K562 (cell line): ENCODE measurements around the gene RNF207.

Experiments used
- BRD4 ChIP-seq: fragments of 200-600 bp; sonication (generic); IDR thresholded peaks from 2 replicates; pipeline ENCODE4 v1.6.1; 2017; ENCODE audit warnings: inconsistent platforms
- CREM ChIP-seq: IDR thresholded peaks from 2 replicates; pipeline ENCODE4 v1.6.1; 2014; ENCODE audit warnings: antibody characterized with exemption, low read depth
- ETV6 ChIP-seq, 3 experiments: fragments of 150-350 bp in 1 of 3; sonication (generic) in 1 of 3; formaldehyde crosslinking in 1 of 3; IDR thresholded peaks; 2 replicates each; pipeline versions ENCODE4 v1.6.1 to v1.8.0; 2014 to 2022; ENCODE audit warnings: borderline replicate concordance in 2 of 3, low read depth in 2 of 3, antibody characterized with exemption in 1 of 3, low read length in 1 of 3, mild to moderate bottlenecking in 1 of 3, missing genetic modification reagents in 1 of 3
- KAT8 ChIP-seq: fragments of 450-650 bp; IDR thresholded peaks from 2 replicates; pipeline ENCODE4 v1.6.1; 2016; ENCODE audit warnings: low read depth, mild to moderate bottlenecking
- NCOR1 ChIP-seq: fragments of 450-650 bp; IDR thresholded peaks from 2 replicates; pipeline ENCODE4 v1.6.1; 2016; ENCODE audit warnings: mild to moderate bottlenecking, moderate library complexity
- SMARCC2 ChIP-seq: fragments of 450-650 bp; IDR thresholded peaks from 2 replicates; pipeline ENCODE4 v1.6.1; 2017; ENCODE audit warnings: antibody characterized with exemption, moderate library complexity, mild to moderate bottlenecking, low read depth
- ZNF146 ChIP-seq: IDR thresholded peaks from one replicate; pipeline ENCODE4 v1.6.1; 2018; ENCODE audit warnings: missing compliant biosample characterization; ENCODE audit not compliant: unreplicated experiment

- TF ChIP-seq KAT8, result no peak
- no peak for TF ChIP-seq CREM
- TF ChIP-seq ZNF146 (CRISPR knock-in tag), result no peak
- TF ChIP-seq BRD4, result no peak
- no peak for TF ChIP-seq ETV6 (IDR thresholded peaks at IDR 0.05; ENCODE audit: borderline replicate concordance in 1 of 2, low read depth in 2 of 2, low read length in 1 of 2)
- no peak for TF ChIP-seq ETV6 (CRISPR knock-in tag; IDR thresholded peaks at IDR 0.05; ENCODE audit: borderline replicate concordance)
- no peak for TF ChIP-seq SMARCC2
- TF ChIP-seq NCOR1, result no peak
Observed at GRCh38 chr1:6223617-6224016, 17.7 kb downstream of the RNF207 start.
